Ishikawa (cell line): ENCODE results near the gene OR6J1.

Experiments
- CEBPB ChIP-seq: IDR thresholded peaks from 2 replicates; pipeline ENCODE4 v1.6.1; 2012
- CREB1 ChIP-seq: IDR thresholded peaks from 2 replicates; pipeline ENCODE4 v1.6.1; 2012; ENCODE audit warnings: low read depth
- EGR1 ChIP-seq: IDR thresholded peaks from 2 replicates; pipeline ENCODE4 v1.6.1; 2012
- EP300 ChIP-seq: IDR thresholded peaks from 2 replicates; pipeline ENCODE4 v1.6.1; 2012; ENCODE audit warnings: borderline replicate concordance
- FOXM1 ChIP-seq: IDR thresholded peaks from 2 replicates; pipeline ENCODE4 v1.6.1; 2012; ENCODE audit warnings: low read depth, borderline replicate concordance
- MAX ChIP-seq: IDR thresholded peaks from 2 replicates; pipeline ENCODE4 v1.6.1; 2012
- NFIC ChIP-seq: IDR thresholded peaks from 2 replicates; pipeline ENCODE4 v1.6.1; 2012
- RAD21 ChIP-seq: IDR thresholded peaks from 2 replicates; pipeline ENCODE4 v1.6.1; 2012; ENCODE audit warnings: low read depth
- REST ChIP-seq: IDR thresholded peaks from 2 replicates; pipeline ENCODE4 v1.6.1; 2012; ENCODE audit warnings: low read depth, mild to moderate bottlenecking
- TAF1 ChIP-seq: IDR thresholded peaks from 2 replicates; pipeline ENCODE4 v1.6.1; 2012; ENCODE audit warnings: low read depth, mild to moderate bottlenecking
- TCF12 ChIP-seq: IDR thresholded peaks from 2 replicates; pipeline ENCODE4 v1.6.1; 2012; ENCODE audit warnings: low read depth
- TEAD4 ChIP-seq: IDR thresholded peaks from 2 replicates; pipeline ENCODE4 v1.6.1; 2012
- USF1 ChIP-seq: IDR thresholded peaks from 2 replicates; pipeline ENCODE4 v1.6.1; 2012
- YY1 ChIP-seq: IDR thresholded peaks from 2 replicates; pipeline ENCODE4 v1.6.1; 2012; ENCODE audit warnings: low read depth
- ZBTB7A ChIP-seq: IDR thresholded peaks from 2 replicates; pipeline ENCODE4 v1.6.1; 2012; ENCODE audit warnings: low read depth

The OR6J1 gene

GRCh38 chr14:22646570-22647254 lies 2.6 kb upstream of the OR6J1 start:
- no peak for TF ChIP-seq TCF12
- no peak for TF ChIP-seq CEBPB
- TF ChIP-seq RAD21, result no peak
- TF ChIP-seq EGR1, result no peak

- TF ChIP-seq EGR1 (no peak), CREB1 (no peak)
Measured at GRCh38 chr14:22641846-22642245, 2.3 kb downstream of the OR6J1 start.

GRCh38 chr14:22640192-22640591 lies 4.0 kb downstream of the OR6J1 start:
- TF ChIP-seq RAD21 (no peak), ZBTB7A (no peak), TAF1 (no peak)

- TF ChIP-seq TCF12 (no peak), EGR1 (no peak), USF1 (no peak)
Measured at GRCh38 chr14:22634233-22634900, 9.8 kb downstream of the OR6J1 start.

GRCh38 chr14:22630486-22630885 lies 13.7 kb downstream of the OR6J1 start:
- TF ChIP-seq TEAD4 (no peak), TAF1 (no peak), FOXM1 (no peak), CEBPB (no peak), REST (no peak), CREB1 (no peak), MAX (no peak), ZBTB7A (no peak), YY1 (no peak), RAD21 (no peak), EGR1 (no peak), USF1 (no peak), TCF12 (no peak), EP300 (no peak), NFIC (no peak)

- no peak for TF ChIP-seq FOXM1
Measured at GRCh38 chr14:22630066-22630465, 14.1 kb downstream of the OR6J1 start.

- TF ChIP-seq RAD21, result no peak
- no peak for TF ChIP-seq REST
- no peak for TF ChIP-seq NFIC
- TF ChIP-seq EP300, result no peak
- no peak for TF ChIP-seq TAF1
- no peak for TF ChIP-seq CEBPB
- no peak for TF ChIP-seq TEAD4
- no peak for TF ChIP-seq YY1
- no peak for TF ChIP-seq MAX
- TF ChIP-seq ZBTB7A, result no peak
- TF ChIP-seq EGR1, result no peak
- no peak for TF ChIP-seq FOXM1
- TF ChIP-seq TCF12, result no peak
- TF ChIP-seq USF1, result no peak
- TF ChIP-seq CREB1, result no peak
Measured at GRCh38 chr14:22629361-22629760, 14.8 kb downstream of the OR6J1 start.
